SK-N-SH (cell line): ENCODE measurements around the gene OLR1. TPM values are rescaled to one million over a fixed set of nuclear protein-coding genes. Genes with fewer than 3 reads are reported as not detected.

Experiments used
- CTCF ChIA-PET: fragments of 300-600, 350-600 bp; formaldehyde crosslinking; extraction: SDS; loops from one replicate; lab custom pipeline; 2021; lab: Yijun Ruan, JAX
- POLR2A ChIA-PET: fragments of 350-600 bp; sonication (Branson Sonifier 250); formaldehyde crosslinking; extraction: SDS; loops from one replicate; lab custom pipeline; 2020; ENCODE audit warnings: antibody characterized with exemption, inconsistent platforms; lab: Yijun Ruan, JAX
- DNase-seq: peaks from one replicate; pipeline ENCODE4 v3.0.0; 2012
- H2AFZ ChIP-seq: fragments of 200-600 bp; sonication (generic); 2 replicates; pipeline ENCODE4 v1.8.1; 2016; ENCODE audit warnings: antibody characterized with exemption, mild to moderate bottlenecking, low read depth
- H3F3A ChIP-seq: fragments of 200-600 bp; sonication (generic); replicated peaks from 2 replicates; pipeline ENCODE3; 2016; ENCODE audit warnings: antibody characterized with exemption, mild to moderate bottlenecking; ENCODE audit not compliant: insufficient read depth
- H3K27ac ChIP-seq, 2 experiments: fragments of 200-500 bp in 1 of 2; fragments of 200-600 bp in 1 of 2; sonication (Bioruptor generic) in 1 of 2; sonication (generic), shearing (Covaris generic) in 1 of 2; 2 replicates each; pipeline versions ENCODE4 v1.5.1 to v1.6.1; 2014 to 2016; ENCODE audit warnings: low read depth in 2 of 2, inconsistent platforms in 1 of 2, low read length in 1 of 2, mild to moderate bottlenecking in 1 of 2, mixed read lengths in 1 of 2
- H3K27me3 ChIP-seq: fragments of 200-600 bp; sonication (generic), shearing (Covaris generic); 2 replicates; pipeline ENCODE4 v1.6.1; 2016; ENCODE audit warnings: mixed run types; ENCODE audit not compliant: insufficient read depth
- H3K36me3 ChIP-seq, 2 experiments: fragments of 200-500 bp in 1 of 2; fragments of 200-600 bp in 1 of 2; sonication (Bioruptor generic) in 1 of 2; sonication (generic) in 1 of 2; replicated peaks in 1 of 2; 2 replicates each; pipeline versions ENCODE3 to v1.5.1; 2014 to 2016; ENCODE audit warnings: low read length in 1 of 2, mild to moderate bottlenecking in 1 of 2; ENCODE audit not compliant: insufficient read depth in 2 of 2, control insufficient read depth in 1 of 2
- H3K4me1 ChIP-seq, 2 experiments: fragments of 200-500 bp in 1 of 2; fragments of 200-600 bp in 1 of 2; sonication (Bioruptor generic) in 1 of 2; sonication (generic), shearing (Covaris generic) in 1 of 2; 2 replicates each; pipeline versions ENCODE4 v1.5.1 to v1.6.1; 2014 to 2016; ENCODE audit warnings: low read depth in 1 of 2, low read length in 1 of 2, mixed run types in 1 of 2; ENCODE audit not compliant: insufficient read depth in 2 of 2, control insufficient read depth in 1 of 2
- H3K4me2 ChIP-seq: fragments of 200-600 bp; sonication (generic), shearing (Covaris generic); 2 replicates; pipeline ENCODE4 v1.6.1; 2017; ENCODE audit warnings: mixed run types
- H3K4me3 ChIP-seq, 2 experiments: fragments of 200-500 bp in 1 of 2; fragments of 200-600 bp in 1 of 2; sonication (Bioruptor generic) in 1 of 2; sonication (generic), shearing (Covaris generic) in 1 of 2; 2 replicates each; pipeline versions ENCODE4 v1.5.1 to v1.8.1; 2014 to 2016; ENCODE audit warnings: low read depth in 2 of 2, inconsistent platforms in 1 of 2, low read length in 1 of 2, mild to moderate bottlenecking in 1 of 2, mixed read lengths in 1 of 2, moderate library complexity in 1 of 2
- H3K79me2 ChIP-seq: fragments of 200-600 bp; sonication (generic); 2 replicates; pipeline ENCODE4 v1.8.1; 2017; ENCODE audit warnings: mild to moderate bottlenecking; ENCODE audit not compliant: insufficient read depth
- H3K9ac ChIP-seq: fragments of 200-600 bp; sonication (generic); 2 replicates; pipeline ENCODE4 v1.6.1; 2017; ENCODE audit warnings: mixed run types
- H3K9me2 ChIP-seq: fragments of 200-600 bp; sonication (generic); 2 replicates; pipeline ENCODE4 v1.6.1; 2017; ENCODE audit warnings: mixed run types
- H3K9me3 ChIP-seq: fragments of 200-600 bp; sonication (generic); 2 replicates; pipeline ENCODE4 v1.6.1; 2017; ENCODE audit warnings: mixed run types, mild to moderate bottlenecking, moderate library complexity
- H4K20me1 ChIP-seq: fragments of 200-600 bp; sonication (generic); 2 replicates; pipeline ENCODE4 v1.6.1; 2017; ENCODE audit warnings: mild to moderate bottlenecking, mixed run types; ENCODE audit not compliant: insufficient read depth
- CTCF ChIP-seq: fragments of 200-600 bp; sonication (generic); IDR thresholded peaks from 2 replicates; pipeline ENCODE4 v1.6.1; 2017; ENCODE audit warnings: antibody characterized with exemption, mild to moderate bottlenecking, moderate library complexity
- EZH2phosphoT487 ChIP-seq: fragments of 200-600 bp; sonication (generic); IDR thresholded peaks from 2 replicates; pipeline ENCODE4 v1.6.1; 2017; ENCODE audit warnings: low read depth, mixed run types, mild to moderate bottlenecking, antibody characterized with exemption, moderate library complexity, borderline replicate concordance
- FOSL2 ChIP-seq: IDR thresholded peaks from 2 replicates; pipeline ENCODE4 v1.4.0; 2012; ENCODE audit warnings: low read depth, mild to moderate bottlenecking, moderate library complexity, borderline replicate concordance
- FOXJ3 ChIP-seq: sonication (generic); formaldehyde crosslinking; IDR thresholded peaks from 2 replicates; pipeline ENCODE4 v1.5.1; 2020; ENCODE audit warnings: mild to moderate bottlenecking, missing genetic modification reagents
- FOXM1 ChIP-seq: IDR thresholded peaks from 2 replicates; pipeline ENCODE4 v1.4.0; 2012; ENCODE audit warnings: low read depth, mild to moderate bottlenecking
- GABPA ChIP-seq: IDR thresholded peaks from 2 replicates; pipeline ENCODE4 v1.4.0; 2012; ENCODE audit warnings: low read depth, mild to moderate bottlenecking
- MXI1 ChIP-seq: IDR thresholded peaks from 2 replicates; pipeline ENCODE4 v1.6.1; 2012; ENCODE audit warnings: mild to moderate bottlenecking, low read depth, low read length, improper control_type of control experiment
- NFIC ChIP-seq: IDR thresholded peaks from 2 replicates; pipeline ENCODE4 v1.4.0; 2012; ENCODE audit warnings: borderline replicate concordance
- NRF1 ChIP-seq: IDR thresholded peaks from 2 replicates; pipeline ENCODE4 v1.6.1; 2012; ENCODE audit warnings: low read depth, mild to moderate bottlenecking, low read length
- PBX3 ChIP-seq: IDR thresholded peaks from 2 replicates; pipeline ENCODE4; 2012
- RAD21 ChIP-seq: IDR thresholded peaks from 2 replicates; pipeline ENCODE4 v1.6.1; 2012; ENCODE audit warnings: mild to moderate bottlenecking, low read length
- TAF1 ChIP-seq: IDR thresholded peaks from 2 replicates; pipeline ENCODE4 v1.6.1; 2012; ENCODE audit warnings: low read depth, mild to moderate bottlenecking, low read length, moderate library complexity, borderline replicate concordance
- TCF12 ChIP-seq: IDR thresholded peaks from 2 replicates; pipeline ENCODE4 v1.4.0; 2012
- TEAD4 ChIP-seq: IDR thresholded peaks from 2 replicates; pipeline ENCODE4 v1.4.0; 2012; ENCODE audit warnings: mild to moderate bottlenecking, borderline replicate concordance; ENCODE audit not compliant: insufficient read depth
- ZBTB33 ChIP-seq: IDR thresholded peaks from 2 replicates; pipeline ENCODE4 v1.4.0; 2012; ENCODE audit warnings: low read depth, borderline replicate concordance
- WGBS: methylation state at CpG from one replicate; pipeline ENCODE4 v1.1.6; 2017; ENCODE audit warnings: low lambda C conversion rate; 5-methylcytosine and 5-hydroxymethylcytosine counted together
- polyA plus RNA-seq, 3 experiments: library from polyadenylated mRNA; depleted of rRNA; stranded (reverse); fragments of >200 nt; gene quantifications; 2 replicates each; pipeline ENCODE4 v1.2.3, GENCODE V29; 2012

Gene OLR1
- polyA plus RNA-seq, 1 of the 3 experiments (the other 2 are of a cell fraction): not detected

- Histone ChIP-seq H3K4me1 (no peaks in the 10 kb centered on the region; a peak in 1 of 4 replicates), H3K4me3 (no peak overlapping the region; a peak in 1 of 4 replicates), H3F3A (peaks cover 3% of the 10 kb centered on the region), H3K27ac (peak overlapping the region in 1 of 2 experiments; percentile 87; a peak in 2 of 4 replicates), H3K4me2 (peak overlapping the region; percentile 88; the same call in 1 of the 2 replicates), H3K9me3 (no peaks in the 10 kb centered on the region), H3K36me3 (no peaks in the 10 kb centered on the region), H4K20me1 (peaks cover 7% of the 10 kb centered on the region; the same call in 1 of the 2 replicates), H3K79me2 (no peaks in the 10 kb centered on the region), H3K9me2 (no peaks in the 10 kb centered on the region), H3K9ac (no peak overlapping the region), H2AFZ (no peak overlapping the region), H3K27me3 (peaks cover 16% of the 10 kb centered on the region; the same call in 1 of the 2 replicates)
- ChIA-PET CTCF (no interaction called here), POLR2A (no interaction called here)
- TF ChIP-seq FOXJ3 (CRISPR knock-in tag) (no peak), NRF1 (no peak), MXI1 (no peak), TEAD4 (no peak), GABPA (no peak), RAD21 (no peak), FOXM1 (no peak), FOSL2 (no peak), NFIC (no peak), EZH2phosphoT487 (no peak), ZBTB33 (no peak)
- DNase-seq: no peak
- 81% methylated on average over 25 of the region's 25 CpGs for WGBS
Measured at GRCh38 chr12:10211101-10211939, 39.4 kb upstream of the OLR1 start.

GRCh38 chr12:10210225-10210624, 38.3 kb upstream of the OLR1 start:
- peaks cover 3% of the 10 kb centered on the region; the same call in 1 of the 2 replicates for H4K20me1 ChIP-seq
- no peaks in the 10 kb centered on the region for H3K9me2 ChIP-seq
- H3K9ac ChIP-seq: no peak overlapping the region
- CTCF ChIA-PET: interaction anchor here (1.0 to 2.4 kb wide), 3 partner anchors 26 to 352 kb away, joined by 3 to 11 read pairs (median 4); no protein-coding TSS in a partner anchor
- H3K27me3 ChIP-seq: peaks cover 16% of the 10 kb centered on the region; the same call in 1 of the 2 replicates
- 68% methylated on average over 15 of the region's 15 CpGs for WGBS
- no peak for TF ChIP-seq TAF1
- no peak for TF ChIP-seq CTCF
- no peak for TF ChIP-seq TCF12
- TF ChIP-seq ZBTB33: no peak
- TF ChIP-seq PBX3: no peak
- no peaks in the 10 kb centered on the region for H3K9me3 ChIP-seq
- no peak overlapping the region for H3K27ac ChIP-seq
- H3K4me1 ChIP-seq: no peaks in the 10 kb centered on the region; a peak in 1 of 4 replicates
- H3K79me2 ChIP-seq: no peaks in the 10 kb centered on the region
- H3K36me3 ChIP-seq: no peaks in the 10 kb centered on the region
- H2AFZ ChIP-seq: no peak overlapping the region
- DNase-seq: no peak
- POLR2A ChIA-PET: no interaction called here
- H3K4me2 ChIP-seq: no peak overlapping the region
- H3F3A ChIP-seq: peaks cover 3% of the 10 kb centered on the region
- H3K4me3 ChIP-seq: no peak overlapping the region
